IMR-90 (cell line): ENCODE data around the gene ROCK2. TPM values are rescaled to one million over a fixed set of nuclear protein-coding genes. Genes with fewer than 3 reads are reported as not detected.

ENCODE experiments used
- ATAC-seq: fragments of 200-7000 bp; cut with Tn5 transposase; 2 replicates; pipeline ENCODE4 v1.9.1; 2020; ENCODE audit warnings: low read depth, mild to moderate bottlenecking, moderate library complexity
- BruUV-seq: library from RNA; stranded (reverse); fragments of 400-500 nt; replicated peaks from 2 replicates; lab custom pipeline; 2021; lab: Mats Ljungman, UMichigan
- CTCF ChIA-PET: fragments of 300-600 bp; formaldehyde crosslinking; extraction: SDS; loops from one replicate; lab custom pipeline; 2021; ENCODE audit warnings: antibody characterized with exemption; lab: Yijun Ruan, JAX
- POLR2A ChIA-PET: fragments of 300-600 bp; sonication (Branson Sonifier 250); formaldehyde crosslinking; loops from one replicate; lab custom pipeline; 2022; ENCODE audit warnings: antibody characterized with exemption; ENCODE audit not compliant: unreplicated experiment; lab: Charles Lee
- DNase-seq: peaks from one replicate; pipeline ENCODE4 v3.0.0; 2013
- H2AFZ ChIP-seq: replicated peaks from 2 replicates; pipeline ENCODE3; 2013; ENCODE audit warnings: low read length, mild to moderate bottlenecking; ENCODE audit not compliant: poor library complexity
- H2AK5ac ChIP-seq: 2 replicates; pipeline ENCODE4 v1.6.1; 2013; ENCODE audit warnings: low read depth, low read length, inconsistent platforms
- H2AK9ac ChIP-seq: replicated peaks from 2 replicates; pipeline ENCODE3; 2013; ENCODE audit warnings: mild to moderate bottlenecking, low read depth, low read length, moderate library complexity; ENCODE audit not compliant: poor library complexity
- H2BK120ac ChIP-seq: 2 replicates; pipeline ENCODE4 v1.6.1; 2013; ENCODE audit warnings: low read depth, low read length, inconsistent platforms
- H2BK15ac ChIP-seq: 3 replicates; pipeline ENCODE4 v1.6.1; 2013; ENCODE audit warnings: low read depth, low read length, inconsistent platforms
- H2BK20ac ChIP-seq: 2 replicates; pipeline ENCODE4 v1.6.1; 2013; ENCODE audit warnings: low read depth, mild to moderate bottlenecking, inconsistent platforms, low read length, moderate library complexity
- H2BK5ac ChIP-seq: 2 replicates; pipeline ENCODE4 v1.6.1; 2013; ENCODE audit warnings: mild to moderate bottlenecking, low read depth, low read length, inconsistent platforms; ENCODE audit not compliant: poor library complexity, severe bottlenecking
- H3K14ac ChIP-seq: replicated peaks from 2 replicates; pipeline ENCODE4 v1.6.1; 2013; ENCODE audit warnings: low read depth, low read length, inconsistent platforms
- H3K18ac ChIP-seq: 2 replicates; pipeline ENCODE4 v1.6.1; 2013; ENCODE audit warnings: low read depth, low read length, control low read depth
- H3K23ac ChIP-seq: 2 replicates; pipeline ENCODE4 v1.6.1; 2013; ENCODE audit warnings: low read depth, low read length, inconsistent platforms
- H3K27ac ChIP-seq: 2 replicates; pipeline ENCODE4 v1.5.1; 2013; ENCODE audit warnings: mild to moderate bottlenecking, control low read depth, low read length; ENCODE audit not compliant: insufficient read depth
- H3K27me3 ChIP-seq: 2 replicates; pipeline ENCODE4 v1.6.1; 2013; ENCODE audit warnings: low read length; ENCODE audit not compliant: control insufficient read depth, insufficient read depth
- H3K36me3 ChIP-seq: 2 replicates; pipeline ENCODE4 v1.6.1; 2013; ENCODE audit warnings: low read length, mixed read lengths; ENCODE audit not compliant: control insufficient read depth, insufficient read depth
- H3K4ac ChIP-seq: 2 replicates; pipeline ENCODE4 v1.6.1; 2013; ENCODE audit warnings: low read depth, low read length, inconsistent platforms
- H3K4me1 ChIP-seq: 2 replicates; pipeline ENCODE4 v1.6.1; 2013; ENCODE audit warnings: low read length, mixed read lengths; ENCODE audit not compliant: control insufficient read depth, insufficient read depth
- H3K4me2 ChIP-seq: 2 replicates; pipeline ENCODE4 v1.6.1; 2013; ENCODE audit warnings: low read depth, mild to moderate bottlenecking, control low read depth, low read length, moderate library complexity
- H3K4me3 ChIP-seq: 2 replicates; pipeline ENCODE4 v1.5.1; 2013; ENCODE audit warnings: low read depth, mild to moderate bottlenecking, control low read depth, low read length, moderate library complexity; ENCODE audit not compliant: insufficient read depth
- H3K56ac ChIP-seq: 2 replicates; pipeline ENCODE4 v1.6.1; 2013; ENCODE audit warnings: low read length, inconsistent platforms; ENCODE audit not compliant: insufficient read depth; ENCODE audit errors: extremely low read depth
- H3K79me1 ChIP-seq, 2 experiments: 2 replicates each; pipeline ENCODE4 v1.6.1; 2013; ENCODE audit warnings: low read length in 2 of 2, inconsistent platforms in 1 of 2, low read depth in 1 of 2
- H3K9ac ChIP-seq: 2 replicates; pipeline ENCODE4 v1.6.1; 2013; ENCODE audit warnings: low read depth, low read length, control low read depth
- H3K9me1 ChIP-seq: 2 replicates; pipeline ENCODE4 v1.6.1; 2013; ENCODE audit warnings: low read length, inconsistent platforms; ENCODE audit not compliant: insufficient read depth
- H3K9me3 ChIP-seq: 2 replicates; pipeline ENCODE4 v1.6.1; 2013; ENCODE audit warnings: low read length; ENCODE audit not compliant: control insufficient read depth, insufficient read depth
- H4K20me1 ChIP-seq: 2 replicates; pipeline ENCODE4 v1.6.1; 2013; ENCODE audit warnings: low read length, inconsistent platforms; ENCODE audit not compliant: insufficient read depth
- H4K5ac ChIP-seq: 2 replicates; pipeline ENCODE4 v1.6.1; 2013; ENCODE audit warnings: mild to moderate bottlenecking, low read depth, low read length, control low read depth
- H4K8ac ChIP-seq, 2 experiments: 2 replicates each; pipeline ENCODE4 v1.6.1; 2013; ENCODE audit warnings: low read depth in 2 of 2, low read length in 2 of 2, control low read depth in 1 of 2, inconsistent platforms in 1 of 2
- H4K91ac ChIP-seq: 2 replicates; pipeline ENCODE4 v1.6.1; 2013; ENCODE audit warnings: low read depth, low read length, inconsistent platforms; ENCODE audit not compliant: insufficient read depth
- BHLHE40 ChIP-seq: fragments of 150-350 bp; IDR thresholded peaks from 2 replicates; pipeline ENCODE4 v1.6.1; 2016; ENCODE audit warnings: mild to moderate bottlenecking, low read depth, low read length
- CHD1 ChIP-seq: IDR thresholded peaks from 2 replicates; pipeline ENCODE4 v1.6.1; 2012; ENCODE audit warnings: low read depth, low read length, improper control_type of control experiment
- CTCF ChIP-seq: conservative IDR thresholded peaks from 2 replicates; pipeline ENCODE4 v1.5.1; 2012; ENCODE audit warnings: mild to moderate bottlenecking, low read depth, low read length, improper control_type of control experiment
- ELK1 ChIP-seq: fragments of 150-350 bp; IDR thresholded peaks from 2 replicates; pipeline ENCODE4 v1.6.1; 2016; ENCODE audit warnings: low read depth, mild to moderate bottlenecking, low read length, moderate library complexity, borderline replicate concordance
- MAFK ChIP-seq: IDR thresholded peaks from 2 replicates; pipeline ENCODE4 v1.6.1; 2012; ENCODE audit warnings: low read depth, low read length, improper control_type of control experiment
- MAZ ChIP-seq: IDR thresholded peaks from 2 replicates; pipeline ENCODE4 v1.6.1; 2012; ENCODE audit warnings: low read depth, mild to moderate bottlenecking, low read length, improper control_type of control experiment, moderate library complexity, borderline replicate concordance
- MXI1 ChIP-seq: IDR thresholded peaks from 2 replicates; pipeline ENCODE4 v1.6.1; 2012; ENCODE audit warnings: low read depth, mild to moderate bottlenecking, low read length, moderate library complexity, borderline replicate concordance
- NFE2L2 ChIP-seq: fragments of 150-350 bp; IDR thresholded peaks from 2 replicates; pipeline ENCODE4 v1.6.1; 2016; ENCODE audit warnings: low read depth, mild to moderate bottlenecking, low read length
- POLR2A ChIP-seq: IDR thresholded peaks from 2 replicates; pipeline ENCODE4 v1.6.1; 2012; ENCODE audit warnings: mild to moderate bottlenecking, low read depth, low read length
- RAD21 ChIP-seq: IDR thresholded peaks from 2 replicates; pipeline ENCODE4 v1.6.1; 2012; ENCODE audit warnings: low read length, improper control_type of control experiment
- RFX5 ChIP-seq: IDR thresholded peaks from 2 replicates; pipeline ENCODE4 v1.8.0; 2012; ENCODE audit warnings: low read depth, mild to moderate bottlenecking, low read length, moderate library complexity
- SMC3 ChIP-seq: fragments of 150-350 bp; IDR thresholded peaks from 2 replicates; pipeline ENCODE4 v1.6.1; 2016; ENCODE audit warnings: low read depth, mild to moderate bottlenecking, antibody characterized with exemption, low read length, moderate library complexity
- WGBS, 2 experiments: methylation state at CpG; one replicate each; pipeline versions ENCODE4 v1.1.5 to v1.1.7; 2013; ENCODE audit warnings: missing lambda C conversion rate in 2 of 2; ENCODE audit not compliant: insufficient read length in 1 of 2; ENCODE audit errors: extremely low coverage in 2 of 2; 5-methylcytosine and 5-hydroxymethylcytosine counted together
- dilution Hi-C: fragments of 300-500 bp; cut with HindIII; formaldehyde crosslinking; loops from one replicate; pipeline ENCODE4 v1.14.3; 2018; ENCODE audit warnings: low sequenced_read_pairs; ENCODE audit not compliant: unreplicated experiment
- in situ Hi-C: fragments of 300-500 bp; cut with MboI; formaldehyde crosslinking; loops from 3 replicates; pipeline ENCODE4 v1.14.3; 2019; ENCODE audit warnings: low sequenced_read_pairs, inconsistent platforms, mixed read lengths
- intact Hi-C: fragments of 100-400 bp; cut with micrococcal nuclease; formaldehyde crosslinking; loops from 2 replicates; pipeline ENCODE4 v1.10.0; 2022
- polyA plus RNA-seq, 3 experiments: library from polyadenylated mRNA; depleted of rRNA; stranded (reverse); fragments of >200 nt; gene quantifications; 2 replicates each; pipeline ENCODE4 v1.2.3, GENCODE V29; 2012; ENCODE audit warnings: low replicate concordance in 1 of 3
- total RNA-seq: library from RNA; depleted of rRNA; stranded (reverse); fragments of >200 nt; gene quantifications from 2 replicates; pipeline ENCODE4 v1.2.3, GENCODE V29; 2012

ROCK2 gene
- total and polyA plus RNA-seq, 2 of the 4 experiments (the other 2 are of a cell fraction), result 9.0 to 28.3 TPM

DNA sequence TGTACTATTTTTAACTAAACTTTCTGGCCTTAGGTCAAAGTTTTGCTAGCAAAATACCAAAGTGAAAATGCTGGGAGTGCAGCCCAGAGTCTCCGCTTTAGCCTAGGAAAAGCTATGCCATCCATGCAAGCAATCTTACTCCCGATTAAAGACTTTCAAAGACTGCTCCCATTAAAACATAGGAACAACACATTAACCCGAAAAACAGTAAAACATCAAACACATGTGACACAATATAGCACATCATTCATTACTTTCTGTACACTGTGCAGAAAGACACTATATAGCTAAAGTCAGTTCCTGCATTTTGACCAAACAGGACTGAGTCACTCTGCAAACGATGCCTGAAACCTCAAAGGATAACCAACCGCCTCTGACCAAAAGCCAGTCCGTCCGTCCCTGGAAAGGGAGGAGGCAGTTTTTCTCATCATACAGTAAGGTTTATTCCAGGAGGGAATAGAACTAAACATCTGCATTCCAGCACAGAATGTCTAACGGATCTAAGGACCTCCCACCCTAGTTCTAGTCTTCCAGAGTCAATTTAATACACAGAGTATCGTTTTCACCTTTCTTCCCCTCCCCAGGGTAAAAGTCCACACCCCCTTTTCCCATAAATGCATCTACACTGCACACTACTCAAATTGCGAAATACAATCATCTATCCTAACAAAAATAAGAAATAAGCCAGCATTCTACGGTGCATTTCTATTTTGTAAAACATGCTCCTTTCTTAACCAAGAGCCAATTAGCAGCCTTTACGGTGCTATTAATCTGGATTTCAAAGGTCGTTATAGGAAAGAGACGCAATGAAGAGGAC lies 1.7 kb downstream of the ROCK2 start (continued):
- TF ChIP-seq MAFK (no peak), MXI1 (no peak), NFE2L2 (no peak)

- H3K56ac ChIP-seq, result no peak overlapping the region
- H2AFZ ChIP-seq, result no peak overlapping the region
- peaks cover 0 to 14% of the 10 kb centered on the region in 2 experiments; a peak in 3 of 4 replicates for H3K79me1 ChIP-seq
- no peak overlapping the region for H2BK5ac ChIP-seq
- H3K9me3 ChIP-seq, result no peaks in the 10 kb centered on the region
- H4K91ac ChIP-seq, result no peak overlapping the region
- no peak overlapping the region for H2BK20ac ChIP-seq
- TF ChIP-seq CTCF (no peak), MXI1 (no peak), BHLHE40 (no peak), MAZ (no peak), SMC3 (no peak), ELK1 (no peak), CHD1 (no peak), RFX5 (no peak), POLR2A (no peak), RAD21 (no peak), NFE2L2 (no peak), MAFK (no peak)
- no peaks in the 10 kb centered on the region; the same call in 1 of the 2 replicates for H3K4me1 ChIP-seq
- no peak overlapping the region for H3K4me3 ChIP-seq
- ChIA-PET CTCF (interaction anchor here (0.6 kb wide), 1 partner anchor 11 kb away, joined by 3 read pairs; no protein-coding TSS in a partner anchor), POLR2A (no interaction called here)
- no peak overlapping the region for H3K18ac ChIP-seq
- H3K27me3 ChIP-seq, result no peaks in the 10 kb centered on the region
- no peak overlapping the region for H2AK9ac ChIP-seq
- no peak overlapping the region for H3K23ac ChIP-seq
- H4K8ac ChIP-seq, result no peak overlapping the region
- DNase-seq, result no peak
- H2BK120ac ChIP-seq, result no peak overlapping the region
- dilution Hi-C loops, result no loop called here
- intact Hi-C loops, result loop anchor here (5.0 kb wide), 4 partner anchors 33 to 148 kb away; no protein-coding TSS in a partner anchor
- H3K4me2 ChIP-seq, result peak overlapping the region; percentile 73; the same call in 1 of the 2 replicates
- peaks cover 70% of the 10 kb centered on the region for H4K20me1 ChIP-seq
- H3K9me1 ChIP-seq, result no peaks in the 10 kb centered on the region
- BruUV-seq, result no TSS peak
- no peak overlapping the region for H4K5ac ChIP-seq
- no peaks in the 10 kb centered on the region for H3K36me3 ChIP-seq
- H2AK5ac ChIP-seq, result no peak overlapping the region
- in situ Hi-C loops, result no loop called here
- H3K4ac ChIP-seq, result no peak overlapping the region
- no peak overlapping the region for H3K27ac ChIP-seq
- ATAC-seq, result no peak
- no peak overlapping the region for H3K9ac ChIP-seq
- H2BK15ac ChIP-seq, result no peak overlapping the region
- no peak overlapping the region for H3K14ac ChIP-seq
- WGBS, 2 experiments, result no CpG with 5 or more reads among the region's 2 CpGs
Measured at GRCh38 chr2:11340717-11341116, 3.7 kb downstream of the ROCK2 start.
